GM12892 (cell line): ENCODE results near the gene PAK6.

Experiments used
- POLR2A ChIP-seq: IDR thresholded peaks from 2 replicates; pipeline ENCODE4 v1.6.1; 2011; ENCODE audit warnings: low read depth, low read length, control low read depth
- POLR2AphosphoS5 ChIP-seq: IDR thresholded peaks from 2 replicates; pipeline ENCODE4 v1.6.1; 2011; ENCODE audit warnings: low read depth, low read length, control low read depth
- TAF1 ChIP-seq: IDR thresholded peaks from 2 replicates; pipeline ENCODE4 v1.6.1; 2011; ENCODE audit warnings: low read depth, mild to moderate bottlenecking, control low read depth, low read length, borderline replicate concordance

DNA sequence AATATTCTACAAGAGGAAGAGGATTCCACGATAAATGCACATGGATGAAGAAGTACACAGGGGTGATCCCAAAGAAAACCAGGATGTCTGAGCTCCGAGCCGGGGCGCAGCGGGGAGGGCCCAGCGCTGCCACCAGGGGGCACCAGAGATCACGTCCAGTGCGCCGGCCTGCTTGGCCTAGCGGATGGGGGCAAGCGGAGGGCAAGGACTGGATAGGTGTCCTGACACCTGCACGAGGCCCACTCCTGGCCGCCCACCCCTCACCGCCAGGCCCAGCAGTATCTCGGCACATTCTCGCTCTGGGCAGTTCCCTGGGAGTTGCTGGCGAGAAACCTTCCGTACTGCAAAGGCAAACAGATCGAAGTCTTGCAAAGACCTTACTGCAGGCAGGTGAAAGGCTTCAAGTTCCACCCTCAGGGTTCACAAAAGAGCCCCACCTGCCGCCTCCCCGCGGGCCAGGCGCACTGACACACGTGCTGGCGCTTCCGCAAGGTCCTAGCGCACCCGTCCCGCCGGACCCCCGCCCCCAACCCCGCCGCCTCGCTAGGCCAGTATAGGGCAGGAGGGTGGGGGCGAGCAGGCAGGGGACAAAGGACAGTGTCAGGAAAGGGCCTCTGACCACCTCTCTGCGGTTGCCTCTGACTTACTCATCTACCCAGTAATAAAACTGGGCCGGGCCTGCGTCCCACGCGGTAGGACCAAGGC lies 40.7 kb downstream of the PAK6 start:
- no peak for TF ChIP-seq POLR2AphosphoS5
- TF ChIP-seq POLR2A, result no peak
- TF ChIP-seq TAF1, result no peak
